Esophagus muscularis mucosa (tissue), 4 donors: ENCODE data around the gene TWNK. TPM values are rescaled to one million over a fixed set of nuclear protein-coding genes. Genes with fewer than 3 reads are reported as not detected.

ENCODE experiments used
- DNase-seq: peaks from one replicate; pipeline ENCODE4 v3.0.0-alpha.2; 2017; ENCODE audit errors: extremely low spot score
- H3K27ac ChIP-seq, 4 donors: fragments of 200-600 bp; sonication (generic); replicated peaks in 1 of 4; 1 replicate in 3 of 4; 2 replicates in 1 of 4; pipeline ENCODE4 v1.5.1; 2016 to 2019; ENCODE audit warnings: mild to moderate bottlenecking in 1 of 4
- H3K27me3 ChIP-seq, 4 donors: fragments of 200-600 bp; sonication (generic); one replicate each; pipeline versions ENCODE4 v1.5.1 to v1.6.0; 2016 to 2019
- H3K36me3 ChIP-seq, 4 donors: fragments of 200-600 bp; sonication (generic); one replicate each; pipeline ENCODE4 v1.5.1; 2016 to 2019
- H3K4me1 ChIP-seq, 4 donors: fragments of 200-600 bp; sonication (generic); one replicate each; pipeline ENCODE4 v1.5.1; 2016 to 2019
- H3K4me3 ChIP-seq, 4 donors: fragments of 200-600 bp; sonication (generic); 1 replicate in 2 of 4; 2 replicates in 2 of 4; pipeline ENCODE4 v1.5.1; 2016 to 2019; ENCODE audit warnings: mild to moderate bottlenecking in 4 of 4, moderate library complexity in 1 of 4
- H3K9me3 ChIP-seq, 4 donors: fragments of 200-600 bp; sonication (generic); 1 replicate in 3 of 4; 2 replicates in 1 of 4; pipeline ENCODE4 v1.5.1; 2016 to 2019
- CTCF ChIP-seq, 3 experiments: fragments of 200-600 bp in 2 of 3; fragments of 450-650 bp in 1 of 3; sonication (generic) in 2 of 3; IDR thresholded peaks; one replicate each; pipeline ENCODE4 v1.5.1; 2017 to 2019; ENCODE audit warnings: antibody characterized with exemption in 3 of 3, mild to moderate bottlenecking in 2 of 3, moderate library complexity in 1 of 3
- EP300 ChIP-seq: sonication (generic); formaldehyde crosslinking; IDR thresholded peaks from one replicate; pipeline ENCODE4 v1.6.1; 2017; ENCODE audit warnings: antibody characterized with exemption
- POLR2A ChIP-seq: fragments of 450-650 bp; IDR thresholded peaks from one replicate; pipeline ENCODE4 v1.6.1; 2017; ENCODE audit warnings: antibody characterized with exemption, moderate library complexity, mild to moderate bottlenecking, low read depth
- POLR2AphosphoS5 ChIP-seq, 2 donors: sonication (generic); formaldehyde crosslinking; IDR thresholded peaks; one replicate each; pipeline ENCODE4 v1.6.1; 2017; ENCODE audit warnings: antibody characterized with exemption in 2 of 2
- WGBS: methylation state at CpG from one replicate; pipeline ENCODE4 v1.1.5; 2018; 5-methylcytosine and 5-hydroxymethylcytosine counted together
- intact Hi-C: fragments of 100-400 bp; cut with DNase I; formaldehyde crosslinking; loops from one replicate; pipeline ENCODE4 v1.15.1; 2023
- total RNA-seq, 4 donors: library from RNA; depleted of rRNA; stranded (reverse); fragments of >200 nt; gene quantifications; one replicate each; pipeline versions ENCODE4 v1.1.0 to v1.2.1, GENCODE V29; 2016

The TWNK gene
- total RNA-seq, 4 donors from 2014 or later: 3.7 to 11.1 (median 9.0) TPM

- no peak for TF ChIP-seq CTCF (IDR thresholded peaks at IDR 0.05)
- no peak for TF ChIP-seq POLR2AphosphoS5 (IDR thresholded peaks at IDR 0.05)
- no peak for TF ChIP-seq POLR2A
- TF ChIP-seq EP300: no peak
- Histone ChIP-seq H3K36me3 (peaks cover 9 to 81% (median 72%) of the 10 kb centered on the region in 4 donors), H3K9me3 (no peaks in the 10 kb centered on the region), H3K27ac (no peak overlapping the region), H3K4me3 (no peak overlapping the region), H3K27me3 (no peaks in the 10 kb centered on the region), H3K4me1 (peaks cover 0 to 3% (median under 1%) of the 10 kb centered on the region in 4 donors)
- no peak for DNase-seq
- 83% methylated on average over 2 of the region's 2 CpGs for WGBS
- intact Hi-C loops: no loop called here
Observed at GRCh38 chr10:100980311-100980710, 7.0 kb upstream of the TWNK start.

- Histone ChIP-seq H3K4me3 (no peak overlapping the region), H3K4me1 (peaks cover 1 to 7% (median 4%) of the 10 kb centered on the region in 4 donors), H3K27me3 (no peaks in the 10 kb centered on the region), H3K36me3 (peaks cover 9 to 85% (median 76%) of the 10 kb centered on the region in 4 donors), H3K27ac (no peak overlapping the region), H3K9me3 (no peaks in the 10 kb centered on the region)
- 89% methylated on average over 7 of the region's 7 CpGs for WGBS
- TF ChIP-seq EP300 (no peak), POLR2AphosphoS5 (IDR thresholded peaks at IDR 0.05) (no peak), POLR2A (no peak)
- no peak for DNase-seq
- intact Hi-C loops: no loop called here
Observed at GRCh38 chr10:100980711-100981110, 6.6 kb upstream of the TWNK start.

GRCh38 chr10:100981178-100981772 is 6.1 kb upstream of the TWNK start:
- H3K36me3 ChIP-seq: peaks cover 9 to 90% (median 79%) of the 10 kb centered on the region in 4 donors
- no peaks in the 10 kb centered on the region for H3K27me3 ChIP-seq
- 89% methylated on average over 4 of the region's 5 CpGs for WGBS
- intact Hi-C loops: no loop called here
- H3K9me3 ChIP-seq: no peaks in the 10 kb centered on the region
- H3K4me3 ChIP-seq: no peak overlapping the region
- H3K4me1 ChIP-seq: peaks cover 7 to 13% (median 10%) of the 10 kb centered on the region in 4 donors
- TF ChIP-seq POLR2A (no peak), POLR2AphosphoS5 (IDR thresholded peaks at IDR 0.05) (no peak), EP300 (no peak), CTCF (IDR thresholded peaks at IDR 0.05) (no peak)
- H3K27ac ChIP-seq: no peak overlapping the region
- DNase-seq: no peak

- 91% methylated on average over 8 of the region's 24 CpGs for WGBS
- no peak overlapping the region for H3K4me3 ChIP-seq
- H3K36me3 ChIP-seq: peaks cover 9 to 80% (median 72%) of the 10 kb centered on the region in 4 donors
- H3K9me3 ChIP-seq: no peaks in the 10 kb centered on the region
- no peak for DNase-seq
- no peak for TF ChIP-seq POLR2A
- TF ChIP-seq POLR2AphosphoS5 (IDR thresholded peaks at IDR 0.05): no peak
- no peak for TF ChIP-seq EP300
- no peak for TF ChIP-seq CTCF (IDR thresholded peaks at IDR 0.05)
- no peaks in the 10 kb centered on the region for H3K27me3 ChIP-seq
- intact Hi-C loops: no loop called here
- peaks cover 16 to 28% (median 24%) of the 10 kb centered on the region in 4 donors for H3K4me1 ChIP-seq
- no peak overlapping the region for H3K27ac ChIP-seq
Observed at GRCh38 chr10:100982916-100983830, 4.2 kb upstream of the TWNK start.
